NCI-H82 treated with DMSO at 0.1 percent for 48 hours (cell line): ENCODE measurements around the gene IL13RA2.

Experiments used
- DNase-seq: peaks from one replicate; lab custom pipeline; 2025; ENCODE audit not compliant: unreplicated experiment; lab: John Stamatoyannopoulos, UW

The IL13RA2 gene

DNA sequence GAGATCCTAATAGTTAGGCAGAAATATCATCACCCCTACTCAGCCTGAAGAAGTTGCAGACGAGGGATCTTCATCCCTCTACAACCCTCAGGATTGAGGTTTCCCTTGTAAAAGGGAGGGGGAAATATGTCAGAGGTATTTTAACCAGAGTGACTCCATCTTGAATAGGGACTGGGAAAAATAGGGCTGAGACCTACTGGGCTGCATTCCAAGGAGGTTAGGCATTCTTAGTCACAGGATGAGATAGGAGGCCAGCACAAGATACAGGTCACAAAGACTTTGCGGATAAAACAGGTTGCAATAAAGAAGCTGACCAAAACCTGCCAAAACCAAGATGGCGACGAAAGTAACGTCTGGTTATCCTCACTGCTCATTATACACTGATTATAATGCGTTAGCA, 17.5 kb downstream of the IL13RA2 start:
- DNase-seq: no peak

DNA sequence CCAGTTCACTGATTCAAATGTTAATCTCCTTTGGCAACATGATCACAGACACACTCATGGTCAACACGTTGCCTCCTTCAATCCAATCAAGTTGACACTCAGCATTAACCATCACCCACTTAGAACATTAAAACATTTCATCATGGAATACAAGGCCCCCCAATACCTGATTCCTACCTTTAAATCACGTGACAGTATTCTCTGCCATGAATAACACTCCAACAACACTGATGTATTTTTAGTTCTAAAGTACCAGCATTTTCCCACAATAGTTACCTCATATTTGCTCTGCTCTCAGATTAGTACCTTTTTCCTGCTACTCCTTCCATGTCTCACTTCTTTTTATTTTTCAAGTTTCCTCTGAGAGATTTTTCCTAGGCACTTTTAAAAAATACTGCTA, 19.6 kb downstream of the IL13RA2 start:
- no peak for DNase-seq

DNA sequence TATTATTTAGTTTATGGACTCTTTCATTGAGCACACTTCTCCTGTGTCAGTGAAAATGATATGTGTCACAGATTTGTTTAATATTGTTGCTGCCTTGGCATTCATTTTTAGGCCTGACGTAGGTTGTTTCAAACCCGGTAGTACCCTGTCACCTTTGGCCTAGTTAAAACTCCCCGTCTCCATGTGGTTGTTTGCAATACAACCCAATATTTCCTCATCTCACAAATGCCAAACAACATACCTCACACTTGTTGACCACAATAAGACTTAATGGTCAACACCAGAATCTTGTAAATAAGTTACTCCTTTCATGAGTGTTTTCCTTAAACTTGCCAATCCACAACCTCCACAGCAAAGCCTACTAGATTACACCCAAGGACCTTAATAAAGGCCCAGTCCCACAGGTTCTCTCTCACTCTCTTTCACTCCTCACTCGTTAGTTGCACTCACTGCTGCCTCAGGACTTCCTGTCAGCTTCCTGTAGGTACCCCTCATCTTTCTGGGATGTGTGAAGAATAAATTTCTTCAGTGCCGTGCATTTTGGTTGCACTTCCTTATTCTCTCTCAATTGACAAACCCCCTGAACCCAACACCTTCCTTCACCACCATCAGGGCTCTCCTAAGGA, 31.3 kb downstream of the IL13RA2 start:
- no peak for DNase-seq

DNA sequence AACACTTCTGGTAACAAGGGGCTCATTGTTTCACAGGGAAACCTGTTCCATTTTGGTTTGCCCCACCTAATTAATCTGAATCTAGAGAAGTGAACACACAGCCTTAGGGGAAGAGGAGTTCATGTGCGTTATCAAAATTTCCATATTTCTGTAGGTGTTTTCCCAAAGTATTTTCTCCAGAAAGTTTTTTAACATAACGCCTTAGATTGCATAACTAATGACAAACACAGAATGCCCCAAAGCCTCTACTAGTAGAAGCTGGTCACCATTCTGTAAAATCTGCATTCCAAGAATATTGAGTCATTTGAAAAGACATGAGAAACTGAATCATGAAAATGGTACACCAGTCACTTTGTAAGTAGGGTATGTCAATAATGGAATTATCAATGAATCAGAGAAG, 41.1 kb downstream of the IL13RA2 start:
- DNase-seq: no peak

DNA sequence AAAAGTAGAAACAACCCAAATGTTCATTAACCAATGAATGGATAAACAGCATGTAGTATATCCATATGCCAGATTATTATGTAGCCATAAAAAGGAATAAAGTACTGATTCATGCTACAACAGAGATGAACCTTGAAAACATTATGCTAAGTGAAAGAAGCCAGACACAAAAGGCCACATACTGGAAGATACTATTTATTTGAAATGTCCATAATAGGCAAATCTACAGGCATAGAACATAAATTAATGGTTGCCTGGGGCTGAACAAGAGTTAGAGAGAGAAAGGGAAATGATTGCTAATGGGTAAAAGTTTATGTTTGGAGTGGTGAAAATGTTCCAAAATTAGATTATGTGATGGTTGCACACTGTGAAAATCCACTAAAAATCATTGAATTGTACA, 44.4 kb downstream of the IL13RA2 start:
- DNase-seq: no peak

DNA sequence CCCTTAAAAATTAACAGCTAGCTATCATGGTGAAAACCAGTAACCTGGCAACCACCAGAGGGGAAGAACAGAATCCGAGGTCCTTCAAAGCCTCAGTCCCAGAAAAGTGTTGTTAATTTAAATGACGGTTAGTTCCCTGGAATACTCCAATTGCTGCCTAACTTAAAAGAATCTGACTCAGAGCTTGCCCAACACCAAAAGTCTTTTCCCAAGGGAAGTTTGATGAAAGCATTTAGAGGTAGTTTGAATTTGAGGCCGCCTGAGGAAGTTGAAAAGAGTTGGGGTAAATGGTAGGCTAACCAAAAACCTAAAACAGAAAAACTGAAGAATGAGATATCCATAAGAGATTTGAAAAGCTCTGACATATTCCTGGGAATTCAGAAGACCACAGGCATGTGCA, 46.6 kb downstream of the IL13RA2 start:
- DNase-seq: no peak

DNA sequence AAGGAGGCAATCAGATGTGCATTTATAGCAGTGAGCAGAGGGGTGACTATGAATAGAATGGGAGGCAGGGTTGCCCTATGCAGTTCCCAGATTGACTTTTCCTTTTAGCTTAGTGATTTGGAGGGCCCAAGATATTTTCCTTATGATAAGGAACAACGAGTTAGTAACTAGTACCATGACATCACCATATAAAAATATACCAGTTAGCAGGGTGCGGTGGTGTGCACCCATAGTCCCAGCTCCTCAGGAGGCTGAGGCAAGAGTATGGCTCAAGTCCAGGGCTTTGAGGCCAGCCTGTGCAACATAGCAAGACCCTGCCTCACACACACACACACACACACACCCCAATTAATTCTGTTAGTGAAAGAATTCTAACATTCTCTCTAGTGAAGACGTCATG, 53.0 kb downstream of the IL13RA2 start:
- DNase-seq: no peak

DNA sequence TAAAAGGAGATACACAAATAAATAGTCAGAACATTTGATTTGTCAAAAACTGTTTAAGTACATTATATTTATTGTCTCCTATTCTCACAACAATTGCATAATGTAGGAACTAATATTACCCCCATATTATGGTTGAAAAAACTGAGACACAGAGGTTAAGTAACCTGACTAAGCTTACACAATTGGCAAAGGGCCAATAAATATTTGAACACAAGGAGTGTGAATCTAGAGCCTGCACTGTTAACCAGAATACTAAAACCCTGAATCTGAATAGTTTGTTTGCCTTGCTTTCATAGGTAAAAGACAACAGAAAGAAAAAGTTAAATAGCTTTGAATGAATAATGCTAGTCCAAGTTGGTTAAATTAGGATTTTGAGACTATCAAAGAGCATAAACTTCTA, 55.2 kb downstream of the IL13RA2 start:
- DNase-seq: no peak

DNA sequence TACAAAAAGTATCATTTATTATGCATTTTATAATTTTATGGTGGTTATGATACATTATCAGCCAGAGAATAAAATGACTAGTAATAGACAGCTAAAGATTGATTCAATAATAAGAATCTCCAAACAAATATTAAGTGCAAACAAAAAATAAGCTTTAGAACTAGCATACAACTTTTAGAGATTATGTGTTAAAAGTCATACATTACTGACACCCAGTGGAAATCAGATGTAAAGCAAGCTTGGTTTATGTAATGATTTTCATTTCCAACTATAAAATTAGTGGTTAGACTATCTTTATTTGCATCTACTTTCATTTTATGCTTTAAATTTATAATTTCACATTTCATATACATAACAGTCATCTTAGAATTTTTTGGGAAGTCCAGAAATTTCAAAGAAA, 57.7 kb downstream of the IL13RA2 start:
- no peak for DNase-seq
